NCI-H1436 treated with DMSO at 0.1 percent for 48 hours (cell line): ENCODE measurements around the gene FBXL13.
"Not testable (repeated sequence)": the region's sequence is repeated elsewhere in the genome, so short reads cannot be mapped to it uniquely, and the experiment has no call there.

ENCODE experiments used
- DNase-seq: peaks from one replicate; lab custom pipeline; 2025; lab: John Stamatoyannopoulos, UW

The FBXL13 gene

GRCh38 chr7:102817616-102818573, 256.7 kb downstream of the FBXL13 start:
- no peak for DNase-seq

GRCh38 chr7:102814025-102814471, 260.5 kb downstream of the FBXL13 start:
- no peak for DNase-seq

GRCh38 chr7:102813191-102814024, 261.2 kb downstream of the FBXL13 start:
- DNase-seq = no peak

- DNase-seq = no peak
These were observed 262.5 kb downstream of the FBXL13 start for GRCh38 chr7:102811942-102812678.

GRCh38 chr7:102810916-102811315, 263.7 kb downstream of the FBXL13 start:
- no peak for DNase-seq

GRCh38 chr7:102806613-102807012, 268.0 kb downstream of the FBXL13 start:
- DNase-seq = no peak

GRCh38 chr7:102795987-102796595, 278.5 kb downstream of the FBXL13 start:
- not testable (repeated sequence) for DNase-seq

GRCh38 chr7:102794567-102794966, 280.0 kb downstream of the FBXL13 start:
- not testable (repeated sequence) for DNase-seq

GRCh38 chr7:102791831-102792230, 282.8 kb downstream of the FBXL13 start:
- DNase-seq = not testable (repeated sequence)

GRCh38 chr7:102791367-102791766, 283.2 kb downstream of the FBXL13 start:
- DNase-seq = not testable (repeated sequence)

- DNase-seq = not testable (repeated sequence)
These were observed 284.1 kb downstream of the FBXL13 start for GRCh38 chr7:102790364-102791100.

- not testable (repeated sequence) for DNase-seq
These were observed 285.8 kb downstream of the FBXL13 start for GRCh38 chr7:102788770-102789169.

GRCh38 chr7:102780926-102781325, 293.7 kb downstream of the FBXL13 start:
- not testable (repeated sequence) for DNase-seq

GRCh38 chr7:102778663-102779062, 295.9 kb downstream of the FBXL13 start:
- DNase-seq = not testable (repeated sequence)

- not testable (repeated sequence) for DNase-seq
These were observed 298.4 kb downstream of the FBXL13 start for GRCh38 chr7:102776217-102776616.

GRCh38 chr7:102770467-102770866, 304.1 kb downstream of the FBXL13 start:
- not testable (repeated sequence) for DNase-seq

GRCh38 chr7:102769657-102770192, 304.9 kb downstream of the FBXL13 start:
- DNase-seq = not testable (repeated sequence)

GRCh38 chr7:102763295-102763905, 311.2 kb downstream of the FBXL13 start:
- DNase-seq = not testable (repeated sequence)
